GM13976 (cell line): ENCODE data around the gene GPSM1.

Source experiments
- DNase-seq: peaks from one replicate; pipeline ENCODE4 v3.0.0; 2012; ENCODE audit warnings: low spot score
- in situ Hi-C: fragments of 300-500 bp; cut with MboI; formaldehyde crosslinking; loops from one replicate; pipeline ENCODE4 v1.12.0; 2022; ENCODE audit warnings: low sequenced_read_pairs, mixed read lengths, inconsistent platforms; ENCODE audit not compliant: unreplicated experiment
- TF ChIP-seq, protein P1 (sequence below): IDR thresholded peaks from 2 replicates; pipeline ENCODE4 v1.5.1; 2012; ENCODE audit warnings: borderline replicate concordance, mild to moderate bottlenecking; ENCODE audit not compliant: insufficient read depth; ENCODE audit errors: extremely low read depth, missing control alignments, control extremely low read depth

Gene GPSM1

DNA sequence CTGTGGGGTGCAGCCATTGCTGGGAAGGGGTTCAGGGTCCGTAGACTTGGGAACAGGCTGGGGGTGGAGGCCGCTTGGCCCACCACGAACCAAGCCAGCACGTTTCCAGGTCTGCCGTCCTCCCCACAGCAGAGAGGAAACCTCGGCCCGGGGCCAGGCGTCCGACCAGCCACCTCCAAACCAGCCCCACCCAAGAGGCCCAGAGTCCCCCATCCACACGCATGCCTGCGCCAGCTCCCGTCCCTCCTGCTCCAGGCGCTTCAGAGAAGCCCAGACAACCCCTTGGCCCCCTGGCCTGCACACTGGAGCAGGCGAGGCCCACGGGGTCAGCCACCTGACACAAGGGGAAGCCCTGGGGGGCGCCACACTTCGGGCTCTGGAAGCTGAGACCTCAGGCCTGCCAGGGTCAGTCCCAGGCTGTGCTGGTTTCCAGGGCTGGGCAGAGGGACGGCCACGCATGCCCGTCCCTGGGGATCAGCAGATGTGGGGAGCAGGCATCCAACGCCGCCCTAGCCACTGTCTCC is 29.9 kb downstream of the GPSM1 start:
- DNase-seq, result no peak
- TF ChIP-seq, protein P1, sequence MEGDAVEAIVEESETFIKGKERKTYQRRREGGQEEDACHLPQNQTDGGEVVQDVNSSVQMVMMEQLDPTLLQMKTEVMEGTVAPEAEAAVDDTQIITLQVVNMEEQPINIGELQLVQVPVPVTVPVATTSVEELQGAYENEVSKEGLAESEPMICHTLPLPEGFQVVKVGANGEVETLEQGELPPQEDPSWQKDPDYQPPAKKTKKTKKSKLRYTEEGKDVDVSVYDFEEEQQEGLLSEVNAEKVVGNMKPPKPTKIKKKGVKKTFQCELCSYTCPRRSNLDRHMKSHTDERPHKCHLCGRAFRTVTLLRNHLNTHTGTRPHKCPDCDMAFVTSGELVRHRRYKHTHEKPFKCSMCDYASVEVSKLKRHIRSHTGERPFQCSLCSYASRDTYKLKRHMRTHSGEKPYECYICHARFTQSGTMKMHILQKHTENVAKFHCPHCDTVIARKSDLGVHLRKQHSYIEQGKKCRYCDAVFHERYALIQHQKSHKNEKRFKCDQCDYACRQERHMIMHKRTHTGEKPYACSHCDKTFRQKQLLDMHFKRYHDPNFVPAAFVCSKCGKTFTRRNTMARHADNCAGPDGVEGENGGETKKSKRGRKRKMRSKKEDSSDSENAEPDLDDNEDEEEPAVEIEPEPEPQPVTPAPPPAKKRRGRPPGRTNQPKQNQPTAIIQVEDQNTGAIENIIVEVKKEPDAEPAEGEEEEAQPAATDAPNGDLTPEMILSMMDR, result no peak
- in situ Hi-C loops, result no loop called here

DNA sequence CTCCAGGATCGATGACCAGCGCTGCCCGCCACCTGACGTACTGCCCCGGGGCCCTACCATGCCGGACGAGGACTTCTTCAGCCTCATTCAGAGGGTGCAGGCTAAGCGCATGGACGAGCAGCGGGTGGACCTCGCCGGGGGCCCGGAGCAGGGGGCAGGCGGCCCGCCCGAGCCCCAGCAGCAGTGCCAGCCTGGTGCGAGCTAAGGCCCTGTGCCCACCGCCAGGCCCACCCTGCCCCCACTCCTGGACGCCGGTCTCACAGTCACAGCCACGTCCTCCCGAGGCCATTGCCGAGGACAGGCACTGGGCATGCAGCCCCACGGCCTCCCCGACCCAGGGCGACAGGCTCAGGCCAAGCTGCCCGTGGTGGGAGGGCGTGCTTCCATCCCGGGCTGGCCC is 30.7 kb downstream of the GPSM1 start:
- no peak for DNase-seq
- TF ChIP-seq, protein P1, result no peak
- in situ Hi-C loops, result no loop called here

DNA sequence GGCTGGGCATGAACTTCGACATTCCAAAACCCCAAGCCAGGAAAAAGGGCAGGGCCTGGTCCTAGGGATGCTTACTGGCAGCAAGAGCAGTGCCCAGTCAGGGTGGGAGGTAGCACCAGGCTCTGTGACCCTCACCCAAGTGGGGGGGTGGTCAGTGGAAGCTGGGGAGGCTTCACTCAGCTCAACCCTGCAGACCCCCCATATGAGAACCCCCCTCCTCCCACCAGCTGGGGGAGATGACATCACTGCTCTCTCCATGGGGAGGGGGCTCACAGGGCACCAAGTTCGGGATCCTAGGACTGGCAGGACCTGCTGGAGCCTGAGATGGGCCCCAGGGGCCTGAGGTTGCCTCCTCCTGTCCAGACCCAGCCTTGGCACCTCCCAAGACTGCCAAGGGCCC is 31.5 kb downstream of the GPSM1 start:
- no peak for DNase-seq
- in situ Hi-C loops, result no loop called here

GRCh38 chr9:136359774-136360718 is 32.7 kb downstream of the GPSM1 start:
- in situ Hi-C loops, result no loop called here
- TF ChIP-seq, protein P1, result no peak
- DNase-seq, result no peak

More for the DNA sequence above, 31.5 kb downstream of the GPSM1 start:
- TF ChIP-seq, protein P1, result no peak

GRCh38 chr9:136361047-136361753 is 33.9 kb downstream of the GPSM1 start:
- in situ Hi-C loops, result no loop called here
- no peak for DNase-seq
- TF ChIP-seq, protein P1, result no peak

GRCh38 chr9:136361754-136362449 is 34.6 kb downstream of the GPSM1 start:
- in situ Hi-C loops, result no loop called here
- TF ChIP-seq, protein P1, result no peak
- DNase-seq, result no peak
